Esophagus (tissue), 2 donors: Measurements from ENCODE around the gene MED12L. TPM values are rescaled to one million over a fixed set of nuclear protein-coding genes. Genes with fewer than 3 reads are reported as not detected.
A peak's percentile ranks its signal among the peaks of the same experiment; 100 is the strongest.

Source experiments
- H3K27ac ChIP-seq, 2 donors: one replicate each; pipeline ENCODE4 v1.5.1; 2013; ENCODE audit warnings: low read depth in 2 of 2, mild to moderate bottlenecking in 2 of 2, inconsistent platforms in 1 of 2, low read length in 1 of 2, moderate library complexity in 1 of 2
- H3K27me3 ChIP-seq, 2 donors: one replicate each; pipeline ENCODE4 v1.6.1; 2013; ENCODE audit warnings: low read length in 2 of 2, control low read depth in 1 of 2, mild to moderate bottlenecking in 1 of 2; ENCODE audit not compliant: insufficient read depth in 2 of 2, control insufficient read depth in 1 of 2
- H3K36me3 ChIP-seq, 2 donors: one replicate each; pipeline ENCODE4 v1.6.1; 2013; ENCODE audit warnings: low read length in 1 of 2; ENCODE audit not compliant: control insufficient read depth in 2 of 2, insufficient read depth in 2 of 2
- H3K4me1 ChIP-seq, 2 donors: one replicate each; pipeline ENCODE4 v1.6.1; 2013; ENCODE audit warnings: low read length in 1 of 2; ENCODE audit not compliant: control insufficient read depth in 2 of 2, insufficient read depth in 2 of 2
- H3K4me3 ChIP-seq, 2 donors: one replicate each; pipeline ENCODE4 v1.5.1; 2013; ENCODE audit warnings: low read length in 2 of 2, mild to moderate bottlenecking in 2 of 2, low read depth in 1 of 2, moderate library complexity in 1 of 2
- H3K9me3 ChIP-seq, 2 donors: one replicate each; pipeline ENCODE4 v1.6.1; 2013; ENCODE audit warnings: mild to moderate bottlenecking in 2 of 2, low read depth in 1 of 2, low read length in 1 of 2, moderate library complexity in 1 of 2; ENCODE audit not compliant: control insufficient read depth in 2 of 2, insufficient read depth in 1 of 2
- WGBS, 2 donors: extraction: QIAGEN DNeasy Blood & Tissue Kit; methylation state at CpG; one replicate each; pipeline ENCODE4 v1.1.7; 2013; 5-methylcytosine and 5-hydroxymethylcytosine counted together
- polyA plus RNA-seq, 2 donors: library from polyadenylated mRNA; stranded (reverse); fragments of 200-250 nt; gene quantifications; one replicate each; pipeline ENCODE4 v1.2.3, GENCODE V29; 2013
- donor health status: healthy with polysubstance abuse.
- donor health status: Bipolar disorder and iron deficiency.

The MED12L gene
- polyA plus RNA-seq, 2 donors, result 0.05 to 0.08 TPM

GRCh38 chr3:151327571-151328198 is 242.2 kb downstream of the MED12L start:
- Histone ChIP-seq H3K27ac (no peak overlapping the region), H3K4me1 (no peaks in the 10 kb centered on the region), H3K27me3 (no peaks in the 10 kb centered on the region), H3K4me3 (no peak overlapping the region), H3K9me3 (no peaks in the 10 kb centered on the region), H3K36me3 (no peaks in the 10 kb centered on the region)
- WGBS, 2 donors, result 11 to 13% methylated on average over 3 of the region's 3 CpGs

- Histone ChIP-seq H3K27me3 (no peaks in the 10 kb centered on the region), H3K36me3 (no peaks in the 10 kb centered on the region), H3K4me3 (peak overlapping the region in 1 of 2 donors; percentile 32), H3K9me3 (no peaks in the 10 kb centered on the region), H3K4me1 (no peaks in the 10 kb centered on the region), H3K27ac (peak overlapping the region in 1 of 2 donors; percentile 11)
- 37 to 42% methylated on average over 10 of the region's 10 CpGs for WGBS, 2 donors
Measured at GRCh38 chr3:151328298-151328995, 243.0 kb downstream of the MED12L start.

GRCh38 chr3:151329363-151329762 is 243.9 kb downstream of the MED12L start, which contains the start of gene P2RY13:
TSS of gene P2RY13 (minus strand) at chr3:151329549. CDS start at chr3:151329528, 21 bp downstream.
- Histone ChIP-seq H3K27ac (peak within 1 kb of the TSS in 1 of 2 donors; percentile 11), H3K9me3 (no peaks in the 10 kb centered on the region), H3K4me3 (peak within 1 kb of the TSS in 1 of 2 donors; percentile 32), H3K36me3 (no peaks in the 10 kb centered on the region), H3K27me3 (no peaks in the 10 kb centered on the region), H3K4me1 (no peaks in the 10 kb centered on the region)
- WGBS, 2 donors, result 91 to 93% methylated on average over 1 of the region's 1 CpG

GRCh38 chr3:151330379-151330778 is 244.9 kb downstream of the MED12L start:
- WGBS, 2 donors, result 69 to 81% methylated on average over 4 of the region's 4 CpGs
- no peaks in the 10 kb centered on the region for H3K27me3 ChIP-seq
- no peaks in the 10 kb centered on the region for H3K9me3 ChIP-seq
- H3K36me3 ChIP-seq, result no peaks in the 10 kb centered on the region
- no peak overlapping the region for H3K27ac ChIP-seq
- no peak overlapping the region for H3K4me3 ChIP-seq
- H3K4me1 ChIP-seq, result no peaks in the 10 kb centered on the region

GRCh38 chr3:151330899-151331298 is 245.4 kb downstream of the MED12L start:
- Histone ChIP-seq H3K4me3 (no peak overlapping the region), H3K36me3 (no peaks in the 10 kb centered on the region), H3K4me1 (no peaks in the 10 kb centered on the region), H3K27me3 (no peaks in the 10 kb centered on the region), H3K9me3 (no peaks in the 10 kb centered on the region), H3K27ac (no peak overlapping the region)

GRCh38 chr3:151331696-151332095 is 246.2 kb downstream of the MED12L start:
- Histone ChIP-seq H3K27ac (no peak overlapping the region), H3K4me3 (no peak overlapping the region)
- 75 to 80% methylated on average over 2 of the region's 2 CpGs for WGBS, 2 donors

GRCh38 chr3:151345859-151346258 is 260.4 kb downstream of the MED12L start:
- H3K4me3 ChIP-seq, result no peak overlapping the region
- H3K36me3 ChIP-seq, result no peaks in the 10 kb centered on the region
- H3K9me3 ChIP-seq, result no peaks in the 10 kb centered on the region
- no peak overlapping the region for H3K27ac ChIP-seq
- H3K4me1 ChIP-seq, result no peaks in the 10 kb centered on the region
- no peaks in the 10 kb centered on the region for H3K27me3 ChIP-seq
- WGBS, 2 donors, result 36 to 41% methylated on average over 2 of the region's 2 CpGs

More at GRCh38 chr3:151331696-151332095, 246.2 kb downstream of the MED12L start:
- Histone ChIP-seq H3K4me1 (no peaks in the 10 kb centered on the region), H3K36me3 (no peaks in the 10 kb centered on the region), H3K9me3 (no peaks in the 10 kb centered on the region), H3K27me3 (no peaks in the 10 kb centered on the region)

GRCh38 chr3:151346292-151346691 is 260.8 kb downstream of the MED12L start:
- H3K27me3 ChIP-seq, result no peaks in the 10 kb centered on the region
- WGBS, 2 donors, result 76 to 79% methylated on average over 3 of the region's 3 CpGs
- H3K4me3 ChIP-seq, result no peak overlapping the region
- H3K36me3 ChIP-seq, result no peaks in the 10 kb centered on the region
- H3K4me1 ChIP-seq, result no peaks in the 10 kb centered on the region
- H3K27ac ChIP-seq, result no peak overlapping the region
- H3K9me3 ChIP-seq, result no peaks in the 10 kb centered on the region

GRCh38 chr3:151347432-151347831 is 262.0 kb downstream of the MED12L start:
- Histone ChIP-seq H3K36me3 (no peaks in the 10 kb centered on the region), H3K27me3 (no peaks in the 10 kb centered on the region), H3K4me3 (no peak overlapping the region), H3K27ac (no peak overlapping the region), H3K9me3 (no peaks in the 10 kb centered on the region), H3K4me1 (no peaks in the 10 kb centered on the region)
- WGBS, 2 donors, result 77 to 82% methylated on average over 6 of the region's 6 CpGs

GRCh38 chr3:151350656-151351055 is 265.2 kb downstream of the MED12L start:
- Histone ChIP-seq H3K27me3 (no peaks in the 10 kb centered on the region), H3K36me3 (no peaks in the 10 kb centered on the region), H3K9me3 (no peaks in the 10 kb centered on the region), H3K4me1 (no peaks in the 10 kb centered on the region), H3K4me3 (no peak overlapping the region), H3K27ac (no peak overlapping the region)
- WGBS, 2 donors, result 67% methylated on average over 1 of the region's 1 CpG
